ENCODE measurements around the gene FBXO36. TPM values are rescaled to one million over a fixed set of nuclear protein-coding genes. Genes with fewer than 3 reads are reported as not detected.

Gene FBXO36
- polyA plus RNA-seq, 2 of the 4 experiments (the other 2 are of a cell fraction), result 2.0 to 5.5 TPM

- no peak for DNase-seq (ENCODE audit: low read depth in 1 of 2, low spot score in 1 of 2)
- 91% methylated on average over 2 of the region's 2 CpGs for WGBS (ENCODE audit: missing lambda C conversion rate)
- no peak for FAIRE-seq
- Histone ChIP-seq H3K4me1 (peaks cover 22% of the 10 kb centered on the region; the same call in 2 of the 3 replicates), H3K4me3 (no peak overlapping the region), H3K4me2 (no peak overlapping the region), H3K9me3 (no peaks in the 10 kb centered on the region), H3K27ac (no peak overlapping the region)
- TF ChIP-seq NFE2L2 (conservative IDR thresholded peaks at IDR 0.05; ENCODE audit: low read length), result no peak
- no peak for TF ChIP-seq CHD4 (IDR thresholded peaks at IDR 0.05; ENCODE audit: borderline replicate concordance)
- no peak for TF ChIP-seq PHF8 (IDR thresholded peaks at IDR 0.05; ENCODE audit: borderline replicate concordance, low read depth)
- no peak for TF ChIP-seq ZSCAN20 (CRISPR knock-in tag; IDR thresholded peaks at IDR 0.05)
- TF ChIP-seq MAX (IDR thresholded peaks at IDR 0.05), result no peak
- TF ChIP-seq ATOH8 (CRISPR knock-in tag; IDR thresholded peaks at IDR 0.05; ENCODE audit: low read depth), result no peak
- no peak for TF ChIP-seq TFCP2L1 (CRISPR knock-in tag; IDR thresholded peaks at IDR 0.05)
- TF ChIP-seq FOSL2 (IDR thresholded peaks at IDR 0.05), result no peak
- 0 out of 2 replicates have a peak, but pooled peaks have one; percentile 12 for TF ChIP-seq FOSL2 (CRISPR knock-in tag; IDR thresholded peaks at IDR 0.05)
- no peak for ATAC-seq
- POLR2A ChIA-PET, result no interaction called here
- CTCF ChIA-PET, result interaction anchor here (0.6 to 1.5 kb wide), 4 partner anchors 15 to 129 kb away, joined by 3 to 4 read pairs (median 3); no protein-coding TSS in a partner anchor
Observed at GRCh38 chr2:229909090-229909489, 13.2 kb upstream of the FBXO36 start.

GRCh38 chr2:229910147-229910831, 12.0 kb upstream of the FBXO36 start:
- TF ChIP-seq NR3C1 (IDR thresholded peaks at IDR 0.05) (no peak), RARB (CRISPR knock-in tag; IDR thresholded peaks at IDR 0.05) (no peak), HEYL (CRISPR knock-in tag; IDR thresholded peaks at IDR 0.05) (no peak), MAFK (IDR thresholded peaks at IDR 0.05; ENCODE audit: partially characterized antibody) (no peak), CTCF (IDR thresholded peaks at IDR 0.05) (no peak), ELK1 (IDR thresholded peaks at IDR 0.05; ENCODE audit: low read depth, low read length) (no peak), RNF2 (IDR thresholded peaks at IDR 0.05; ENCODE audit: borderline replicate concordance, low read depth) (no peak), MYC (IDR thresholded peaks at IDR 0.05; ENCODE audit: borderline replicate concordance, low read length) (no peak), HDAC2 (IDR thresholded peaks at IDR 0.05) (no peak), RCOR1 (IDR thresholded peaks at IDR 0.05; ENCODE audit: low read depth, low read length) (no peak), FOXS1 (CRISPR knock-in tag; IDR thresholded peaks at IDR 0.05) (no peak), KDM1A (IDR thresholded peaks at IDR 0.05; ENCODE audit: low read depth) (no peak), FOSL2 (IDR thresholded peaks at IDR 0.05) (no peak), FOSL2 (CRISPR knock-in tag; IDR thresholded peaks at IDR 0.05) (no peak), SREBF2 (IDR thresholded peaks at IDR 0.05) (no peak), ESRRA (IDR thresholded peaks at IDR 0.05; ENCODE audit: borderline replicate concordance, low read length) (no peak), CHD4 (IDR thresholded peaks at IDR 0.05; ENCODE audit: borderline replicate concordance) (no peak), PBX3 (IDR thresholded peaks at IDR 0.05) (no peak)
- Histone ChIP-seq H3K27ac (no peak overlapping the region), H3K9me3 (no peaks in the 10 kb centered on the region), H3K4me2 (no peak overlapping the region), H3K4me1 (peaks cover 28% of the 10 kb centered on the region; the same call in 2 of the 3 replicates), H3K4me3 (no peak overlapping the region)
- ATAC-seq (peak; percentile 21 to 39; a peak in 3 of 6 replicates), DNase-seq (ENCODE audit: low read depth in 1 of 2, low spot score in 1 of 2) (no peak), FAIRE-seq (no peak)
- POLR2A ChIA-PET, result no interaction called here
- WGBS (ENCODE audit: missing lambda C conversion rate), result 93% methylated on average over 1 of the region's 1 CpG
- CTCF ChIA-PET, result interaction anchor here (0.7 to 1.5 kb wide), 4 partner anchors 9 to 717 kb away, joined by 3 to 6 read pairs (median 4); no protein-coding TSS in a partner anchor

Measured in A549 (cell line).